Duodenal mucosa (tissue), 2 donors: ENCODE results near the gene MLH3.

ENCODE experiments used
- H3K27ac ChIP-seq: one replicate; pipeline ENCODE4 v1.7.0; 2013; ENCODE audit warnings: low read depth, low read length
- H3K27me3 ChIP-seq, 2 donors: one replicate each; pipeline ENCODE4 v1.7.0; 2013; ENCODE audit warnings: low read length in 2 of 2, control low read depth in 1 of 2; ENCODE audit not compliant: insufficient read depth in 2 of 2, control insufficient read depth in 1 of 2
- H3K36me3 ChIP-seq, 2 donors: one replicate each; pipeline ENCODE4 v1.7.0; 2013; ENCODE audit warnings: low read length in 2 of 2, control low read depth in 1 of 2; ENCODE audit not compliant: insufficient read depth in 2 of 2, control insufficient read depth in 1 of 2
- H3K4me1 ChIP-seq, 2 donors: one replicate each; pipeline ENCODE4 v1.7.0; 2013; ENCODE audit warnings: low read length in 2 of 2, control low read depth in 1 of 2; ENCODE audit not compliant: insufficient read depth in 2 of 2, control insufficient read depth in 1 of 2
- H3K4me3 ChIP-seq, 2 donors: one replicate each; pipeline ENCODE4 v1.7.0; 2013; ENCODE audit warnings: low read length in 2 of 2, low read depth in 1 of 2
- H3K9ac ChIP-seq, 2 donors: one replicate each; pipeline ENCODE4 v1.7.0; 2013; ENCODE audit warnings: low read length in 2 of 2, low read depth in 1 of 2
- H3K9me3 ChIP-seq, 2 donors: one replicate each; pipeline ENCODE4 v1.7.0; 2013; ENCODE audit warnings: low read length in 2 of 2, control low read depth in 1 of 2; ENCODE audit not compliant: control insufficient read depth in 1 of 2

The MLH3 gene

DNA sequence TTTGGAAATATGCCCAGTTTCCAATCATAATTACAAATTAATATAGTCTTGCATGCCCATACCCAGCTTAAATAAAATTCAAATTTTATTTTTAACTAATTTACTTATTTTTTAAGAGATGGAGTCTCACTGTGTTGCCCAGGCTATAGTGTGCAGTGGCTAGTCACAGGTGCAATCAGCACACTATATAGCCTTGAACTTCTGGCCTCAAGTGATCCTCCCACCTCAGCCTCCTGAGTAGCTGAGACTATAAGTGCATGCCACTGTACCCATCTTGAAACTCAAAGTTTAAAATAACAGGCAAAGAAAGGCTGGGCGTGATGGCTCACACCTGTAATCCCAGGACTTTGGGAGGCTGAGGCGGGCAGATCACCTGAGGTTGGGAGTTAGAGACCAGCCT lies 10.3 kb downstream of the MLH3 start:
- Histone ChIP-seq H3K27me3 (no peaks in the 10 kb centered on the region), H3K4me3 (no peak overlapping the region), H3K9me3 (no peaks in the 10 kb centered on the region), H3K27ac (no peak overlapping the region), H3K4me1 (peaks cover 17 to 23% of the 10 kb centered on the region in 2 donors), H3K36me3 (peaks cover 3 to 12% of the 10 kb centered on the region in 2 donors), H3K9ac (no peak overlapping the region)

DNA sequence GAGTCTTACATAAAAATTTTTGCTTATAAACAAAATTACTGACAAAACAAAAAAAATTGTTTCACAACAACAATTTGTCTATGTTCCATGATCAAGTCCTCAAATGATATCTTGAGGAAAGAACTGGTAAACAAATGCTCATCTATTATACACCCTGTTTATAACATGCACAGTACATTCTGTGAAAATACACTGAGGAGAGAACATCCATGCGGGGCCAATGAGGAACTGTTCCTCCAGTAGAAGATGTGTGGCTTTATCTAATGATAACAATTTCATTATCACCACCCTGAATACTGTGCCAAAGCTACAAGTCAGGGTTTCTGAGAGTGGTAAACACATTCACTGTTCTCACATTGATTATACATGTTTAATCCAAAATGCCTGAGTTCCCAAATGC lies 10.8 kb downstream of the MLH3 start:
- Histone ChIP-seq H3K9me3 (no peaks in the 10 kb centered on the region), H3K9ac (no peak overlapping the region), H3K36me3 (peaks cover 3 to 12% of the 10 kb centered on the region in 2 donors), H3K4me3 (no peak overlapping the region), H3K27me3 (no peaks in the 10 kb centered on the region), H3K27ac (no peak overlapping the region), H3K4me1 (peaks cover 17 to 23% of the 10 kb centered on the region in 2 donors)

GRCh38 chr14:75032939-75033338 lies 18.3 kb downstream of the MLH3 start:
- peaks cover 22 to 49% of the 10 kb centered on the region in 2 donors for H3K36me3 ChIP-seq
- H3K27me3 ChIP-seq: no peaks in the 10 kb centered on the region
- H3K4me3 ChIP-seq: no peak overlapping the region
- H3K9me3 ChIP-seq: no peaks in the 10 kb centered on the region
- no peak overlapping the region for H3K9ac ChIP-seq
- no peaks in the 10 kb centered on the region for H3K4me1 ChIP-seq
- no peak overlapping the region for H3K27ac ChIP-seq

DNA sequence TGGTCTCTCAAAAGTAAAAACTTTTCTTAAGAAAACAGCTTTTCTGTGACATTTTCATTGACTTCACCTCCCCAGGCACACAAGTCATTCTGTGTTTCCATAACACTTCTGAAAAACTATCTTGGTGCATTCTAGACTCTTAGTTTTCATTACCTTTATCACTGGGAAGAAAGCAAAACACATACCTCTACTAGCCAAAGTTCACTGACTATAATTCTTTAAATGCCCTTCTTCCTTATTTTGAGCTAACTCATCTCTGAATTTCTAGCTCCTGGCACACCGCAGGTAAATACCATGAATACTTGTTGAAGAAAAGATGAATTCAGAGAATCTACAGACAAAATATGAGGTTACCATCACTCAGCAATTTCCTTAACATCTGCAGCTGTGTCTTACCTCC lies 21.1 kb downstream of the MLH3 start:
- Histone ChIP-seq H3K9ac (no peak overlapping the region), H3K27me3 (no peaks in the 10 kb centered on the region), H3K9me3 (no peaks in the 10 kb centered on the region), H3K27ac (no peak overlapping the region), H3K4me3 (no peak overlapping the region), H3K4me1 (peaks cover 0 to 4% of the 10 kb centered on the region in 2 donors), H3K36me3 (peaks cover 22 to 44% of the 10 kb centered on the region in 2 donors)

GRCh38 chr14:75025876-75026275 lies 25.4 kb downstream of the MLH3 start:
- peaks cover 10 to 34% of the 10 kb centered on the region in 2 donors for H3K36me3 ChIP-seq
- peaks cover 0 to 4% of the 10 kb centered on the region in 2 donors for H3K4me1 ChIP-seq
- H3K9ac ChIP-seq: no peak overlapping the region
- H3K27me3 ChIP-seq: no peaks in the 10 kb centered on the region
- H3K9me3 ChIP-seq: no peaks in the 10 kb centered on the region
- no peak overlapping the region for H3K4me3 ChIP-seq
- H3K27ac ChIP-seq: no peak overlapping the region

GRCh38 chr14:75025082-75025481 lies 26.2 kb downstream of the MLH3 start:
- H3K4me3 ChIP-seq: no peak overlapping the region
- no peaks in the 10 kb centered on the region for H3K9me3 ChIP-seq
- no peak overlapping the region for H3K9ac ChIP-seq
- no peaks in the 10 kb centered on the region for H3K27me3 ChIP-seq
- no peak overlapping the region for H3K27ac ChIP-seq
- H3K4me1 ChIP-seq: peaks cover 0 to 4% of the 10 kb centered on the region in 2 donors
- H3K36me3 ChIP-seq: peaks cover 2 to 33% of the 10 kb centered on the region in 2 donors

- Histone ChIP-seq H3K9me3 (no peaks in the 10 kb centered on the region), H3K27ac (no peak overlapping the region)
Measured at GRCh38 chr14:75023108-75023507, 28.2 kb downstream of the MLH3 start.

DNA sequence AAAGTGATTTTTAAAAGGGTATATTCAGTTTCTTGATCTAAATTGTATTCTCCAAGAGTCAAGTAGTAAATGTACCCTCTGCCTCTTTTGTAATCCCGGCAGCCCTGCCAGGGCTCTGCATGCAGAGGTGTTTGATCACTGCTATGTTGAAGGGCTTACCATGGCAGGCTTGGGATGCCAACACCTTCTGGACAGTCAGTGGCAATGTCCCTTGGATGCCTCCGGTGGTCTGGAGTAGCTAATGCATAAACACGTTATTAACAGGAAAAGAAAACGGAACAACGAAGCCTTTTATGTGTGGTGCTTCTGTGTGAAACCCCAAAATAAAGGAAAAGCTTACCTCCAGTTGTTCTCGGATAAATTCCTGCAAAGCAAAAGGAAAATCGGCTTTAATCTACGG lies 28.6 kb downstream of the MLH3 start:
- H3K4me3 ChIP-seq: no peak overlapping the region
- no peaks in the 10 kb centered on the region for H3K27me3 ChIP-seq
- H3K4me1 ChIP-seq: peaks cover 10 to 11% of the 10 kb centered on the region in 2 donors
- peaks cover 5 to 45% of the 10 kb centered on the region in 2 donors for H3K36me3 ChIP-seq
- no peak overlapping the region for H3K27ac ChIP-seq
- no peaks in the 10 kb centered on the region for H3K9me3 ChIP-seq
- H3K9ac ChIP-seq: no peak overlapping the region

More at GRCh38 chr14:75023108-75023507, 28.2 kb downstream of the MLH3 start:
- H3K4me3 ChIP-seq: no peak overlapping the region
- peaks cover 4 to 41% of the 10 kb centered on the region in 2 donors for H3K36me3 ChIP-seq
- H3K27me3 ChIP-seq: no peaks in the 10 kb centered on the region
- H3K4me1 ChIP-seq: peaks cover 8 to 10% of the 10 kb centered on the region in 2 donors
- no peak overlapping the region for H3K9ac ChIP-seq

DNA sequence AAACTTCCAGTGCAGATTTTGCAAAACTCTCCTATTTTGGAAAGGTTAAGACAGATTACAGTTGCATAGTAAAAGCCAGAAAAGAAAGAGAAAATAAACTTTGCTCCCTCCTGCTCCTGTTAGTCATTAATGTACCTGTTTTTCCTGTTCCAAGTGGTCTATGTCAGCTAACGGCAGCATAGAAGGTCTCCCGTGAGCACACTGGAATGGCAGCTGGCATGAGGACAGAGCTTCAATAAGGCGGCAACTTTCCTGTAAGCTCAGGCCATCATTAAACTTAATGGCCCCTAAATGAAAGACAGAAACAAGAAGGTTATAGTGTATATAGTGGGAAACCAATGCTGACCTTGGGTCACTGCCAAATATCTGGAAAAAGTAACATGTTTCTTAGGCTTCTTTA lies 32.6 kb downstream of the MLH3 start:
- no peaks in the 10 kb centered on the region for H3K9me3 ChIP-seq
- peaks cover 26 to 74% of the 10 kb centered on the region in 2 donors for H3K36me3 ChIP-seq
- H3K4me1 ChIP-seq: peaks cover 7 to 10% of the 10 kb centered on the region in 2 donors
- no peak overlapping the region for H3K4me3 ChIP-seq
- H3K9ac ChIP-seq: no peak overlapping the region
- H3K27me3 ChIP-seq: no peaks in the 10 kb centered on the region
- no peak overlapping the region for H3K27ac ChIP-seq

- Histone ChIP-seq H3K36me3 (peaks cover 31 to 68% of the 10 kb centered on the region in 2 donors), H3K9me3 (no peaks in the 10 kb centered on the region), H3K27ac (no peak overlapping the region), H3K27me3 (no peaks in the 10 kb centered on the region), H3K4me3 (no peak overlapping the region), H3K4me1 (peaks cover 7 to 10% of the 10 kb centered on the region in 2 donors), H3K9ac (no peak overlapping the region)
Measured at GRCh38 chr14:75016815-75017214, 34.5 kb downstream of the MLH3 start.

DNA sequence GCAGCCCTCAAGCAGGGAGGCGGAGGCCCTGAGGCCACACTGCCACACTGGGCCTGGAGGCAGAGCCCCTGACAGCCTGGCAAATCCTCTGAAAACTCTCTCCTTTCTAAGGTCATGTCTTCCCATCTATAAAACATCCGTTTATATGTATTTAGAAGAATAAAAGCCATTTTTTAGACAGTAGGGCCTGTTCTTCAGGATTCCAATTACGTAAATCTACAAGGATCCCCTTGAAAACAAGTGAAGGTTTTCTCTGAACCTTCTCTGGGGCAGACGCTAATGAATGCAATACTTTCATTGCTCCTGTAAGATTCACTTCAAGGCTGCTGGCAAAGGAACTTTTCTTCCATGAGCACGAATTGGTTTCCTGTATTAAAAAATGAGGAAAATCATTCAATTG lies 35.8 kb downstream of the MLH3 start:
- Histone ChIP-seq H3K9me3 (no peaks in the 10 kb centered on the region), H3K27me3 (no peaks in the 10 kb centered on the region), H3K4me1 (peaks cover 7 to 10% of the 10 kb centered on the region in 2 donors), H3K36me3 (peaks cover 35 to 61% of the 10 kb centered on the region in 2 donors), H3K9ac (no peak overlapping the region), H3K4me3 (no peak overlapping the region), H3K27ac (no peak overlapping the region)
